Spinal cord (tissue), 10 donors: ENCODE data around the gene CHAC1. TPM values are rescaled to one million over a fixed set of nuclear protein-coding genes. Genes with fewer than 3 reads are reported as not detected.
"Not testable (repeated sequence)": the region's sequence is repeated elsewhere in the genome, so short reads cannot be mapped to it uniquely, and the experiment has no call there.

ENCODE experiments used
- DNase-seq, 6 donors: peaks; one replicate each; pipeline versions ENCODE4 v3.0.0 to v3.0.0-alpha.2; 2013 to 2015; ENCODE audit warnings: low spot score in 6 of 6, low read depth in 4 of 6
- H3K27ac ChIP-seq: one replicate; pipeline ENCODE4 v1.5.1; 2013; ENCODE audit warnings: low read depth, low read length, control low read depth
- H3K27me3 ChIP-seq: one replicate; pipeline ENCODE4 v1.6.1; 2013; ENCODE audit warnings: low read length; ENCODE audit not compliant: control insufficient read depth, insufficient read depth
- H3K36me3 ChIP-seq: one replicate; pipeline ENCODE4 v1.6.1; 2013; ENCODE audit warnings: low read length; ENCODE audit not compliant: control insufficient read depth, insufficient read depth
- H3K4me1 ChIP-seq: one replicate; pipeline ENCODE4 v1.6.1; 2013; ENCODE audit warnings: low read length; ENCODE audit not compliant: control insufficient read depth, insufficient read depth
- H3K4me3 ChIP-seq: one replicate; pipeline ENCODE4 v1.5.1; 2013; ENCODE audit warnings: low read depth, low read length, control low read depth
- H3K9me3 ChIP-seq: one replicate; pipeline ENCODE4 v1.6.1; 2013; ENCODE audit warnings: low read length; ENCODE audit not compliant: control insufficient read depth, insufficient read depth
- WGBS: methylation state at CpG from one replicate; pipeline ENCODE4 v1.1.5; 2013; ENCODE audit warnings: missing lambda C conversion rate; ENCODE audit not compliant: insufficient coverage; 5-methylcytosine and 5-hydroxymethylcytosine counted together
- polyA plus RNA-seq, 2 donors: library from polyadenylated mRNA; unstranded; fragments of 120-200 nt; gene quantifications; one replicate each; pipeline ENCODE4 v1.2.1, GENCODE V29; 2013; ENCODE audit not compliant: insufficient read length in 2 of 2
- total RNA-seq, 2 donors: library from RNA; depleted of rRNA in 1 of 2; stranded (reverse); fragments of 120-200 nt in 1 of 2; fragments of >200 nt in 1 of 2; gene quantifications; one replicate each; pipeline versions ENCODE4 v1.2.3 to v1.2.4, GENCODE V29; 2013 to 2014
- donor health status: healthy.

Gene CHAC1
- total and polyA plus RNA-seq, 4 donors, result 3.6 to 17.7 (median 10.8) TPM

- no peak overlapping the region for H3K27ac ChIP-seq
- peaks cover 33% of the 10 kb centered on the region for H3K4me1 ChIP-seq
- no peak overlapping the region for H3K4me3 ChIP-seq
- no peaks in the 10 kb centered on the region for H3K27me3 ChIP-seq
- no peaks in the 10 kb centered on the region for H3K9me3 ChIP-seq
- DNase-seq, result no peak
- H3K36me3 ChIP-seq, result peaks cover 12% of the 10 kb centered on the region
- 82% methylated on average over 9 of the region's 11 CpGs for WGBS
Observed at GRCh38 chr15:40960925-40961324, 7.7 kb downstream of the CHAC1 start.

GRCh38 chr15:40961740-40962139 is 8.5 kb downstream of the CHAC1 start:
- H3K27me3 ChIP-seq, H3K36me3 ChIP-seq, H3K4me3 ChIP-seq, DNase-seq, H3K27ac ChIP-seq, H3K9me3 ChIP-seq: not testable (repeated sequence)
- WGBS, result 97% methylated on average over 10 of the region's 25 CpGs
- H3K4me1 ChIP-seq, result peaks cover 30% of the 10 kb centered on the region

GRCh38 chr15:40962317-40962716 is 9.0 kb downstream of the CHAC1 start:
- not testable (repeated sequence) for H3K27ac ChIP-seq, DNase-seq, H3K27me3 ChIP-seq, H3K4me3 ChIP-seq, H3K9me3 ChIP-seq, H3K36me3 ChIP-seq
- WGBS, result 90% methylated on average over 12 of the region's 14 CpGs
- peaks cover 26% of the 10 kb centered on the region for H3K4me1 ChIP-seq

GRCh38 chr15:40963201-40963600 is 9.9 kb downstream of the CHAC1 start:
- H3K9me3 ChIP-seq, result no peaks in the 10 kb centered on the region

GRCh38 chr15:40964006-40964405 is 10.7 kb downstream of the CHAC1 start:
- H3K9me3 ChIP-seq, result no peaks in the 10 kb centered on the region
- H3K4me3 ChIP-seq, result no peak overlapping the region
- no peak for DNase-seq
- no peaks in the 10 kb centered on the region for H3K36me3 ChIP-seq
- peaks cover 18% of the 10 kb centered on the region for H3K4me1 ChIP-seq
- H3K27me3 ChIP-seq, result no peaks in the 10 kb centered on the region
- H3K27ac ChIP-seq, result no peak overlapping the region
- 93% methylated on average over 5 of the region's 8 CpGs for WGBS

More at GRCh38 chr15:40963201-40963600, 9.9 kb downstream of the CHAC1 start:
- Histone ChIP-seq H3K36me3 (no peaks in the 10 kb centered on the region), H3K4me3 (no peak overlapping the region), H3K27ac (no peak overlapping the region), H3K4me1 (peaks cover 18% of the 10 kb centered on the region), H3K27me3 (no peaks in the 10 kb centered on the region)
- WGBS, result 87% methylated on average over 12 of the region's 12 CpGs
- DNase-seq, result no peak

DNA sequence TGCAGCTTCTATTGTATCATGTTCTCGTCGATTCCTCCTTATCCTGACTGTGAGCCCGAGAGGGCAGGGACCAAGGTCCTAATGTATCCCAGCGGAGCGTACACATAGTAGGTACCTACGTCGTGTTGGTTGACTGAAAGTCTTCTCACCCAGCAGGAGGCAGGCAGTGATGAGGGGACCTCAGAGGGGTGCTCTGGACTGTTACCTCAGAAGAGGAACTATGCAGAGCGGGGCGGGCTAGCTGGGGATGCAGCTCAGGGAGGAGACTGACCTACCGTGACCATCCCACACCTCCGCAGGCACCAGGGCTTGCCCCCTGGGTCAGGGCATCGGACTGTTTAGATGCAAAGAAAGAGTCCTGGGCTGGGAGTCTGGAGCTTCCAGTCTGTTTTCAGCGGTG is 11.4 kb downstream of the CHAC1 start:
- H3K36me3 ChIP-seq, result no peaks in the 10 kb centered on the region
- H3K4me3 ChIP-seq, result no peak overlapping the region
- 83% methylated on average over 11 of the region's 13 CpGs for WGBS
- DNase-seq, result no peak
- H3K27ac ChIP-seq, result no peak overlapping the region
- H3K4me1 ChIP-seq, result peaks cover 15% of the 10 kb centered on the region
- no peaks in the 10 kb centered on the region for H3K27me3 ChIP-seq
- H3K9me3 ChIP-seq, result no peaks in the 10 kb centered on the region

DNA sequence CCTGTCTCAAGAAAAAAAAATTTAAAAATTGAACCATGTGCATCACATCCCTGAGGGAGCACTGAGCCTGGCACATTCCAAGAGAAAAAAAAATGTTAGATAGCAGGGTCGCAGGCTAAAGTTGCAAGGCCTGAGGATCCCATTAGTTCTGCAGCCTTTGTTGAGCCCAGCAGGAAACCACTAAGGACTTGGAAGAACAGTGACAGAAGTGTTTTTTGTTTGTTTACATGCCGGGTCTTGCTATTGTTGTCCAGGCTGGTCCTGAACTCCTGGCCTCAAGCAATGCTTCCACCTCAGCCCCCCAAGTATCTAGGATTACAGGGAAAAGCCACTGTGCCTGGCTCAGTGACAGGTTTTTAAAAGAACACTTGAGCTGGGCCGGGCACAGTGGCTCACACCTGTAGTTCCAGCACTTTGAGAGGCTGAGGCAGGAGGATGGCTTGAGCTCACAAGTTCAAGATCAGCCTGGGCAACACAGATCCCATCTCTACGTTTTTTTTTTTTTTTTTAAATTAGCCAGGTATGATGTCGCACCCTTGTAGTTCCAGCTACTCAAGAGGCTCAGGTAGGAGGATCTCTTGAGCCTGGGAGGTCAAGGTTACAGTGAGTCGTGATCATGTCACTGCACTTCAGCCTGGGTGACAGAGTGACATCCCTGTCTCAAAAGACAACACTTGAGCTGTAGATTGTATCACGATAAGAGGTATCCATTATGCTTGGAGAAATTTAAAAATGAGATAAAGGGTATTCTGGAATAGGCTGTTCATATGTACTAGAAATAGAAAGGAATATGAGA is 15.2 kb downstream of the CHAC1 start:
- Histone ChIP-seq H3K27ac (no peak overlapping the region), H3K27me3 (no peaks in the 10 kb centered on the region), H3K36me3 (no peaks in the 10 kb centered on the region), H3K4me3 (no peak overlapping the region), H3K4me1 (peaks cover 8% of the 10 kb centered on the region), H3K9me3 (no peaks in the 10 kb centered on the region)
- WGBS, result 66% methylated on average over 3 of the region's 7 CpGs
- DNase-seq, result no peak

DNA sequence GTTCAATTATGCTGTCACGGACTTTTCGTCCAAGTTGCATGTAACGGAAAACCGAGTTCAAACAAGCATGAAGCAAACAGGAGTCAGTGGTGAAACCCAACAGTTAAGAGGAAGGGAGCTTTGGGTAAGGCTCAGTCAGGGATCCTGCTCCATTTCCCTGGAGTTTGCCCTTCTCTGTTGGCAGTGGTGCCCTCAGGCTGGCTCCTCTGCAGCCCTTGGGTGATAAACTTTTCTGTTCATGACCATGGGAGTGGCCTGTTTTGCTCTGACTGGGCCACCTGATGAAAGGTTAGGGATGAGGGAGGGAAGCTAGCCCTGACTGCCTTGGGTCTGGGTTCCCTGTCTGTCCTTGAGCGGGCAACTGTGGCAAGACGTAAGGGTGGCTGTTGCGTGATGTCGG is 16.1 kb downstream of the CHAC1 start:
- no peak for DNase-seq
- 96% methylated on average over 6 of the region's 8 CpGs for WGBS
- no peaks in the 10 kb centered on the region for H3K36me3 ChIP-seq
- H3K4me3 ChIP-seq, result no peak overlapping the region
- no peaks in the 10 kb centered on the region for H3K27me3 ChIP-seq
- peaks cover 8% of the 10 kb centered on the region for H3K4me1 ChIP-seq
- no peaks in the 10 kb centered on the region for H3K9me3 ChIP-seq
- H3K27ac ChIP-seq, result no peak overlapping the region

DNA sequence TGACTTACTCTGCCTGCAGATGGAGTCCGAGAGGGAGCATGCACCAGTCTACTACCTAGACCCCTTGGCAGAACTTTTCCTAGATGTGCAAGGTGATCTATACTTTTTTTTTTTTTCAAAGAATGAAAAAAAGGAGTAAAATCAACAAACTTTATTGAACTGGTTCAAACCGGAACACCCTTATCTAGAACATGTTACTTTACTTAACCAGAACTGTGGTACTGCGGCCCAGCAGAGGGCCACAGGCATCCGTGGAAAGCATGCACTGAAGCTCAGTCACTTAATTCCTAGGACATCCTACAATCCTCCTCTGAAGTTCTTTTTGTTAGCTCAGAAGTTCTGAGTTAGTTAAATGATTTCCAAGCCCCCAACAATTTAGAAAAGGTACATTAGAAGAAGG is 21.6 kb downstream of the CHAC1 start:
- WGBS, result 100% methylated on average over 1 of the region's 4 CpGs
- no peak for DNase-seq
- H3K27ac ChIP-seq, result no peak overlapping the region
- no peaks in the 10 kb centered on the region for H3K27me3 ChIP-seq
- no peak overlapping the region for H3K4me3 ChIP-seq
- no peaks in the 10 kb centered on the region for H3K4me1 ChIP-seq
- no peaks in the 10 kb centered on the region for H3K9me3 ChIP-seq
- H3K36me3 ChIP-seq, result peaks cover 31% of the 10 kb centered on the region

GRCh38 chr15:40976819-40977218 is 23.5 kb downstream of the CHAC1 start:
- H3K27me3 ChIP-seq, result no peaks in the 10 kb centered on the region
- no peaks in the 10 kb centered on the region for H3K4me1 ChIP-seq
- 84% methylated on average over 7 of the region's 7 CpGs for WGBS
- peaks cover 47% of the 10 kb centered on the region for H3K36me3 ChIP-seq
- no peaks in the 10 kb centered on the region for H3K9me3 ChIP-seq
- H3K4me3 ChIP-seq, result no peak overlapping the region
- no peak for DNase-seq
- H3K27ac ChIP-seq, result no peak overlapping the region
